ENCODE measurements around the gene TEKTIP1.
"Not testable (repeated sequence)": the region's sequence is repeated elsewhere in the genome, so short reads cannot be mapped to it uniquely, and the experiment has no call there.

TEKTIP1 gene

GRCh38 chr19:3563709-3564524 is 24.9 kb downstream of the TEKTIP1 start:
- no peak for FAIRE-seq

GRCh38 chr19:3565139-3565538 is 26.2 kb downstream of the TEKTIP1 start:
- FAIRE-seq, result no peak

DNA sequence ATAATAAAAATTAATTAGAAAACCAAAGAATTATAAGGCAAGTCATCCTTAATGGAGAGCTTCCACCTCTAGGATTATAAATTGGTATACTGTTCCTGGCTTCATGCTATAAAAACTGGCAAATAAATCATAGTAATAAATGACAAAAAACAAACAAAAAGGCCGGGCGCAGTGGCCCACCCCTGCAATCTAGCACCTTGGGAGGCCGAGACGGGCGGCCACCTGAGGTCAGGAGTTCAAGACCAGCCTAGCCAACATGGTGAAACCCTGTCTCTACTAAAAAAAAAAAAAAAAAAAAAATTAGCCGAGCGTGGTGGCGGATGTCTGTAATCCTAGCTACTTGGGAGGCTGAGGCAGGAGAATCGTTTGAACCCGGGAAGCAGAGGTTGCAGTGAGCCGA is 31.1 kb downstream of the TEKTIP1 start:
- not testable (repeated sequence) for FAIRE-seq

GRCh38 chr19:3570606-3571011 is 31.6 kb downstream of the TEKTIP1 start:
- FAIRE-seq, result no peak

DNA sequence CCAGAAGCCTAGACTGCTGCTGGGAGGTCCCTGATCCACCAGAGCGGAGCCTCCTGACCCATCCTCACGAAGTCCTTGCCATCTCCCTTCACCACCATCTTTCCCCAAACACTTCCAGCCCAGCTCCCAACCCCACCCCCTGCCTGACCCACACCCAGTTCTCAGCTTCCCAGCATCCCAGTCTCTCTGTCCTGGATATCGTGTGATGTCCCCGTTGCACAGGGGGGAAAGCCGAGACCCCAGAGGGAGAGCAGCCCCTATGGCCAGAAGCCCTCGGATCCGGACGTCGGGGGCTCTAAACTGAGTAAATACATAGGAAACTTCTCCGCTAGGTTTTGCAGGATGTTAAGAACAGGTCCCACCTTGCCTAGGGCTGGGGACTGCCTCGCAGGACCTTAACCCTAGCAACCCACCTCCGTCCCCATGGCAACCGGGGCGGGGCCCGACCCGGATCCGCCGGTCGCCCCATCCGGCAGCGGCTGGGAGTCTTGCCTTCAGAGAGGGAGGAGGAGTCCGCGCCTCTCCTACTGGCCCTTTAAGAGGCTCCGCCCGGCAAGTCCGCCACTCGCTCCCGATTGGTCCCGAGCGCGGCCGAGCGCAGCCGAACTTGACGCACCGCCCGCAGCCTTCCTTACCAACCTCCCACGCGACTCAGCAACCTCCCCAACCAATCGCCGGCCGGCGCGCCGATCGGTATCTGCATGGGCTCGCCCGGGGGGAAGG is 33.3 kb downstream of the TEKTIP1 start:
- FAIRE-seq, result peak; percentile 84

- FAIRE-seq, result no peak
These were observed 33.8 kb downstream of the TEKTIP1 start, which contains the start of gene HMG20B for GRCh38 chr19:3572855-3573161. Gene HMG20B (plus strand): TSS chr19:3572944. CDS start chr19:3573310, 366 bp downstream.

- no peak for FAIRE-seq
These were observed 34.3 kb downstream of the TEKTIP1 start for GRCh38 chr19:3573162-3573857.

GRCh38 chr19:3573858-3574637 is 35.1 kb downstream of the TEKTIP1 start:
- no peak for FAIRE-seq

GRCh38 chr19:3575260-3575741 is 36.3 kb downstream of the TEKTIP1 start:
- FAIRE-seq, result no peak

GRCh38 chr19:3575949-3576673 is 37.1 kb downstream of the TEKTIP1 start:
- FAIRE-seq, result no peak

- no peak for FAIRE-seq
These were observed 37.9 kb downstream of the TEKTIP1 start for GRCh38 chr19:3576696-3577443.

DNA sequence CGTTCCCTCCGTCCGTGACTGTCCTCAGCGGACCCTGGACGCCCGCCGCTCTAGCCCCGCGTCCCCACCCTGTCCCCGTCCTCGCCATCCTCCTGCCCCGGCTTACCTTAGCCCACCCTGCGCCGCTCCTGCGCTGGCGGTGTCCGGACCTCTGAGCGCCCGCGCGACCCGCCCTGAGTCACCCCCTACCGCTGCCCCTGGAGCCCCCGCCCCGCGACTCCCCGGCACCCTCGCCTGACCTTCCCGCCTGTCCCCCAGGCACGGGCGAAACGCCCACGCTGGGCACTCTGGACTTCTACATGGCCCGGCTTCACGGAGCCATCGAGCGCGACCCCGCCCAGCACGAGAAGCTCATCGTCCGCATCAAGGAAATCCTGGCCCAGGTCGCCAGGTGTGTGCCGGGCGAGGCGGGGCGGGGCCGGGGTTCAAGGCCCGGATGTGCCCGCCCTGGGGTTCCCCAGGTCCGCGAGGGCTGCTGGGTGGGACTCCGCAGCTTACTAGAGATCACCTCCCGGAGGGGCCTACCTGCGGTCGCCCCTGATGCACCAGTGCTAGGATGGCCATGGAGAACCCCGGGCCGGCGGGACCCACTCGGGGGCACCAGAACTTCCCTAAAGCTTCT is 38.9 kb downstream of the TEKTIP1 start:
- no peak for FAIRE-seq

DNA sequence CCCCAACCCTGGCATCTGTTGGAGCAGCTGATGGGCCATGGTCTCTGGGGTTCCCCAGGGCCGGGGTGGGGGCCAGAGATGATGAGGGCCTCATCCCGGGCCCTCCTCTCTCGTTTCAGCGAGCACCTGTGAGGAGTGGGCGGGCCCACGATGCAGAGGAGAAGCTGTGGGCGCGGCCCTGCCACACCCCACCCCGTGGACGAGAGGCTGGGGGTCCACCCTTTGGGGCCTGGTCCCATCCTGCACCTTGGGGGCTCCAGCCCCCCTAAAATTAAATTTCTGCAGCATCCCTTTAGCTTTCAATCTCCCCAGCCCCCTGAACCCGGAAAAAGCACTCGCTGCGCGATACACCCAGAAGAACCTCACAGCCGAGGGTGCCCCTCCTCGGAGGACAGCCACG is 39.4 kb downstream of the TEKTIP1 start:
- FAIRE-seq, result no peak

DNA sequence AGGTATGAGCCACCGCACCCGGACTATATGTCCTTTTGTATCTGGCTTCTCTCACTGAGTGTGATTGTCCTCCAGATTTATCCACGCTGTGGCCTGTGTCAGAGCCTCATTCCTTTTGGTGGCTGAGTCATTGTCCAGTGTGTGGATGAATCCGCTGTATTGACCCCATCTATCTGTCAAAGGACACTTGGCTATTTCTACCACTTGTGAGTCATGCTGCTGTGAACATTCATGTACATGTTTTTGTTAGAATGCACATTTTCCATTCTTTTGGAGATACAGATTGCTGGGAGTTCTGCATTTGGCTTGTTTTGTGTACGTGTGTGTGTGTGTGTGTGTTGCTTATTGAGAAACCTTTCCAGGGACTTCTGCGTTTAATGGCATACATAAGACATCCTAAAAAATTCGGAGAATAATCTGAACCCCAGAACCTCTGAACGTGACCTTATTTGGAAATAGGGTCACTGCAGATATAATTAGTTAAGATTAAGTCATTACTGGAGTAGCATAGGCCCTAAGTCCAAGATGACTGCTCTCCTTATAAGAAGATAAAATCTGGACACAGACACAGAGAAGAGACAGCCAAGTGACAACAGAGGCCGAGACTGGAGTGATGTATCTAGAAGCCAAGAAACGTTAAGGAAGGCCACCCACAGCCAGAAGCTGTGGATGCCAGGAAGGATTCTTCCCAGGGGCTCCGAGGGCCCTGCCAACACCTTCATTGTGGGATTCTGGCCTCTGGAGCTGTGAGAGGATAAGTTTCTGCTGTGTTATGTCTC is 41.4 kb downstream of the TEKTIP1 start:
- FAIRE-seq, result no peak

GRCh38 chr19:3581792-3582191 is 42.8 kb downstream of the TEKTIP1 start:
- not testable (repeated sequence) for FAIRE-seq

DNA sequence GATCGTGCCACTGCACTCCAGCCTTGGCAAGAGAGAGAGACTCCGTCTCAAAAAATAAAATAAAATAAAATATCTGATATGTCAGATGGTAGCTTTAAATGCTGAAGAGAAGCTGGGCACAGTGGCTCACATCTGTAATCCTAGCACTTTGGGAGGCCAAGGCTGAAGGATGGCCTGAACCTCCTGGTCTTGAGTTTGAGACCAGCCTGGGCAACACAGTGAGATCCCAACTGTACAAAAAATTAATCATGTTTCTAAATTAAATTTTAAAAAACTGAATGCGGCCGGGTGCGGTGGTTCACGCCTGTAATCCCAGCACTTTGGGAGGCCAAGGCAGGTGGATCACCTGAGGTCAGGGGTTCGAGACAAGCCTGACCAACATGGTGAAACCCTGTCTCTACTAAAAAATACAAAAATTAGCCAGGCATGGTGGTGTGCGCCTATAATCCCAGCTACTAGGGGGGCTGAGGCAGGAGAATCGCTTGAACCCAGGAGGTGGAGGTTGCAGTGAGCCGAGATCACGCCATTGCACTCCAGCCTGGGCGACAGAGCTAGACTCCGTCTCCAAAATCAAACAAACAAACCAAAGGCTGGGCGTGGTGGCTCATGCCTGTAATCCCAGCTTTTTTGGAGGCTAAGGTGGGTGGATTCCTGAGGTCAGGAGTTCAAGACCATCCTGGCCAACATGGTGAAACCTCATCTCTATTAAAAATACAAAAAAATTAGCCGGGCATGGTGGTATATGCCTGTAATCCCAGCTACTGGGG is 45.2 kb downstream of the TEKTIP1 start:
- not testable (repeated sequence) for FAIRE-seq

GRCh38 chr19:3585301-3586126 is 46.5 kb downstream of the TEKTIP1 start, which contains the start of gene GIPC3:
Gene GIPC3 (plus strand): TSS chr19:3585478. CDS start chr19:3585598, 120 bp downstream.
- FAIRE-seq, result no peak

- no peak for FAIRE-seq
These were observed 47.2 kb downstream of the TEKTIP1 start for GRCh38 chr19:3586127-3586626.

Measured in colon (tissue), 2 donors.